GM21786 (cell line): ENCODE results near the gene PLEKHF1.

Experiments used
- ATAC-seq: cut with Tn5 transposase; IDR thresholded peaks from one replicate; pipeline ENCODE4 v1.9.1; 2021; ENCODE audit not compliant: unreplicated experiment

Gene PLEKHF1

GRCh38 chr19:29724746-29725145, 59.5 kb downstream of the PLEKHF1 start:
- ATAC-seq: no peak
